GM23248 (cell line): ENCODE results near the gene SDHAF3. TPM values are rescaled to one million over a fixed set of nuclear protein-coding genes. Genes with fewer than 3 reads are reported as not detected.
"Not testable (repeated sequence)": the region's sequence is repeated elsewhere in the genome, so short reads cannot be mapped to it uniquely, and the experiment has no call there.

Experiments
- DNase-seq: peaks from one replicate; pipeline ENCODE4 v3.0.0-alpha.2; 2015
- H2AFZ ChIP-seq: fragments of 200-600 bp; sonication (generic); 2 replicates; pipeline ENCODE4 v1.6.1; 2016; ENCODE audit warnings: antibody characterized with exemption
- H3F3A ChIP-seq: fragments of 200-600 bp; sonication (generic); 2 replicates; pipeline ENCODE4 v1.6.1; 2016; ENCODE audit warnings: mild to moderate bottlenecking, antibody characterized with exemption, mixed run types; ENCODE audit not compliant: insufficient read depth
- H3K27ac ChIP-seq: fragments of 200-600 bp; sonication (generic); 2 replicates; pipeline ENCODE4 v1.5.1; 2016; ENCODE audit warnings: mild to moderate bottlenecking
- H3K27me3 ChIP-seq: fragments of 200-600 bp; sonication (generic); replicated peaks from 2 replicates; pipeline ENCODE4 v1.6.1; 2016; ENCODE audit warnings: mild to moderate bottlenecking; ENCODE audit not compliant: insufficient read depth
- H3K36me3 ChIP-seq: fragments of 200-600 bp; sonication (generic); 2 replicates; pipeline ENCODE4 v1.6.1; 2016; ENCODE audit warnings: low read depth, mild to moderate bottlenecking
- H3K4me1 ChIP-seq: fragments of 200-600 bp; sonication (generic); 2 replicates; pipeline ENCODE4 v1.6.1; 2016; ENCODE audit warnings: mild to moderate bottlenecking; ENCODE audit not compliant: insufficient read depth
- H3K4me2 ChIP-seq: fragments of 200-600 bp; sonication (generic); one replicate; pipeline ENCODE4 v1.6.1; 2016; ENCODE audit warnings: mild to moderate bottlenecking; ENCODE audit not compliant: unreplicated experiment
- H3K4me3 ChIP-seq: fragments of 200-600 bp; sonication (generic); 2 replicates; pipeline ENCODE4 v1.5.1; 2016; ENCODE audit warnings: mild to moderate bottlenecking
- H3K79me2 ChIP-seq: fragments of 200-600 bp; sonication (generic); 2 replicates; pipeline ENCODE4 v1.6.1; 2016; ENCODE audit warnings: mild to moderate bottlenecking; ENCODE audit not compliant: insufficient read depth
- H3K9ac ChIP-seq: fragments of 200-600 bp; sonication (generic); 2 replicates; pipeline ENCODE4 v1.6.1; 2016; ENCODE audit warnings: mild to moderate bottlenecking
- H3K9me2 ChIP-seq: fragments of 200-600 bp; sonication (generic); 2 replicates; pipeline ENCODE4 v1.6.1; 2016; ENCODE audit warnings: mixed run types, mild to moderate bottlenecking, moderate library complexity; ENCODE audit not compliant: insufficient read depth
- H3K9me3 ChIP-seq: fragments of 200-600 bp; sonication (generic); one replicate; pipeline ENCODE4 v1.6.1; 2017; ENCODE audit warnings: low read depth
- H4K20me1 ChIP-seq: fragments of 200-600 bp; sonication (generic); 2 replicates; pipeline ENCODE4 v1.6.0; 2016; ENCODE audit not compliant: insufficient read depth
- EZH2 ChIP-seq: fragments of 200-600 bp; sonication (generic); IDR thresholded peaks from 2 replicates; pipeline ENCODE4 v1.6.1; 2018; ENCODE audit warnings: antibody characterized with exemption, mild to moderate bottlenecking; ENCODE audit not compliant: insufficient read depth, poor library complexity, severe bottlenecking
- EZH2phosphoT487 ChIP-seq: fragments of 200-600 bp; sonication (generic); IDR thresholded peaks from 2 replicates; pipeline ENCODE4 v1.6.1; 2018; ENCODE audit warnings: antibody characterized with exemption, moderate library complexity, mild to moderate bottlenecking, low read depth; ENCODE audit not compliant: insufficient read depth
- WGBS, 2 experiments: methylation state at CpG; one replicate each; pipeline ENCODE4 v1.1.6; 2015 to 2017; ENCODE audit warnings: low lambda C conversion rate in 2 of 2, low coverage in 1 of 2; ENCODE audit errors: missing lambda C conversion rate in 2 of 2; 5-methylcytosine and 5-hydroxymethylcytosine counted together
- in situ Hi-C: fragments of 300-500 bp; cut with MboI; formaldehyde crosslinking; loops from 2 replicates; pipeline ENCODE4 v1.15.0; 2020
- polyA plus RNA-seq: library from polyadenylated mRNA; unstranded; fragments of >200 nt; fragmentation: Nextera tagmentation; extraction: Ambion mirVana; gene quantifications from 2 replicates; pipeline ENCODE4 v1.2.1, GENCODE V29; 2016
- total RNA-seq: library from RNA; depleted of rRNA; stranded (reverse); fragments of >200 nt; shearing (Covaris generic); gene quantifications from 2 replicates; pipeline ENCODE4 v1.2.3, GENCODE V29; 2014

Gene SDHAF3
- total and polyA plus RNA-seq, 2 experiments from 2014 or later: 6.3 to 34.0 TPM

DNA sequence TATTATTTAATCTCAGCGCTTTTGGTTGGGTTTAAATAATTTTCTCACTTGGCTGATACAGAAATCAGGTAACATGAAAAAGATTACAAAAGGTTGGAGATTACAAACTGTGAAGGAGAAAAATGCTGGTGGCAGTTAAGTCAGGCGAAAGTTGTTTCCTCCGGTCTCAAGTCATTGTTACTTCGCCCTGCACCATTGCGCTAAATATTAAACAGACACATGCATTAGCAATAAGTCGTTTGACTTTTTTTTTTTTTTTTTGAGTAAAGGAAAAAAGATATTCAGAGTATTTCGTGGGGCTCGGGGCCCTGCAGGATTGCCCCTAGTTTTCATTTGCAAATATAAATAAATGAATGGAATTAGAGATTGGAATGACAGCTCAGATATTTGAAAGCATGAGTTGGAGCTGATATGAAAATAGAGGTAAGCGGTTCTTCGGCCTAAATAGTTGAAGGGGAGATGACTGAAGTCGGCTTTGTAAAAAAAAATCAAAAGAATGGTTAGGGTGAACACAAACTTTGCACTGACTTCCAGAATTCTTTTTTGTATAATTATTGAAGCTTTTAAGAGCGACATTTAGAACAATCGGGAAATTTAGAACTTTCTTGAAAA lies 914 bp downstream of the SDHAF3 start:
- Histone ChIP-seq H4K20me1 (no peaks in the 10 kb centered on the region), H3K79me2 (peaks cover 32% of the 10 kb centered on the region), H3K27ac (no peak overlapping the region), H2AFZ (peak overlapping the region; percentile 100), H3K9ac (peak overlapping the region; percentile 73), H3K36me3 (no peaks in the 10 kb centered on the region), H3K9me2 (no peaks in the 10 kb centered on the region), H3K4me2 (peak overlapping the region; percentile 98), H3F3A (no peaks in the 10 kb centered on the region), H3K27me3 (no peaks in the 10 kb centered on the region), H3K4me3 (peak overlapping the region; percentile 95), H3K9me3 (no peaks in the 10 kb centered on the region), H3K4me1 (no peaks in the 10 kb centered on the region; the same call in 1 of the 2 replicates)
- no peak for TF ChIP-seq EZH2phosphoT487
- no peak for TF ChIP-seq EZH2
- peak; percentile 30 for DNase-seq
- in situ Hi-C loops: no loop called here
- 15 to 22% methylated on average over 13 of the region's 13 CpGs for WGBS, 2 experiments

- no peak overlapping the region for H3K9ac ChIP-seq
- DNase-seq: no peak
- no peak overlapping the region for H3K27ac ChIP-seq
- H3K27me3 ChIP-seq: no peaks in the 10 kb centered on the region
- H3K4me1 ChIP-seq: no peaks in the 10 kb centered on the region; the same call in 1 of the 2 replicates
- in situ Hi-C loops: no loop called here
- no peak for TF ChIP-seq EZH2phosphoT487
- TF ChIP-seq EZH2: no peak
- no peaks in the 10 kb centered on the region for H3K9me3 ChIP-seq
- no peaks in the 10 kb centered on the region for H3K9me2 ChIP-seq
- no peaks in the 10 kb centered on the region for H3K36me3 ChIP-seq
- no peak overlapping the region for H3K4me3 ChIP-seq
- H2AFZ ChIP-seq: no peak overlapping the region
- peaks cover 41% of the 10 kb centered on the region for H3K79me2 ChIP-seq
- no peaks in the 10 kb centered on the region for H4K20me1 ChIP-seq
- 95 to 98% methylated on average over 2 of the region's 2 CpGs for WGBS, 2 experiments
- H3F3A ChIP-seq: no peaks in the 10 kb centered on the region
- H3K4me2 ChIP-seq: no peak overlapping the region
Observed at GRCh38 chr7:97119747-97120146, 2.2 kb downstream of the SDHAF3 start.

GRCh38 chr7:97120713-97121457 lies 3.4 kb downstream of the SDHAF3 start:
- H4K20me1 ChIP-seq: no peaks in the 10 kb centered on the region
- no peak overlapping the region for H3K9ac ChIP-seq
- no peaks in the 10 kb centered on the region for H3K9me3 ChIP-seq
- H3K4me3 ChIP-seq: no peak overlapping the region
- in situ Hi-C loops: no loop called here
- no peaks in the 10 kb centered on the region; the same call in 1 of the 2 replicates for H3K4me1 ChIP-seq
- no peak overlapping the region for H3K4me2 ChIP-seq
- no peak overlapping the region for H2AFZ ChIP-seq
- no peak overlapping the region for H3K27ac ChIP-seq
- H3K9me2 ChIP-seq: no peaks in the 10 kb centered on the region
- TF ChIP-seq EZH2phosphoT487: no peak
- peaks cover 41% of the 10 kb centered on the region for H3K79me2 ChIP-seq
- no peaks in the 10 kb centered on the region for H3K27me3 ChIP-seq
- no peak for DNase-seq
- H3F3A ChIP-seq: no peaks in the 10 kb centered on the region
- 89 to 90% methylated on average over 5 of the region's 5 CpGs for WGBS, 2 experiments
- H3K36me3 ChIP-seq: no peaks in the 10 kb centered on the region

GRCh38 chr7:97123115-97123514 lies 5.6 kb downstream of the SDHAF3 start:
- H2AFZ ChIP-seq, H3K9ac ChIP-seq, H3K27me3 ChIP-seq, H3K4me2 ChIP-seq, DNase-seq, H3K4me3 ChIP-seq, H4K20me1 ChIP-seq, H3K4me1 ChIP-seq, in situ Hi-C loops, H3K27ac ChIP-seq, H3K9me3 ChIP-seq, H3F3A ChIP-seq, H3K36me3 ChIP-seq, H3K9me2 ChIP-seq: not testable (repeated sequence)
- H3K79me2 ChIP-seq: peaks cover 41% of the 10 kb centered on the region
- 92 to 100% methylated on average over 2 of the region's 2 CpGs for WGBS, 2 experiments
